GF-D8 (cell line): Measurements from ENCODE around the gene ZNF20.

ENCODE experiments used
- DNase-seq: peaks from one replicate; lab custom pipeline; 2025; lab: John Stamatoyannopoulos, UW

ZNF20 gene

DNA sequence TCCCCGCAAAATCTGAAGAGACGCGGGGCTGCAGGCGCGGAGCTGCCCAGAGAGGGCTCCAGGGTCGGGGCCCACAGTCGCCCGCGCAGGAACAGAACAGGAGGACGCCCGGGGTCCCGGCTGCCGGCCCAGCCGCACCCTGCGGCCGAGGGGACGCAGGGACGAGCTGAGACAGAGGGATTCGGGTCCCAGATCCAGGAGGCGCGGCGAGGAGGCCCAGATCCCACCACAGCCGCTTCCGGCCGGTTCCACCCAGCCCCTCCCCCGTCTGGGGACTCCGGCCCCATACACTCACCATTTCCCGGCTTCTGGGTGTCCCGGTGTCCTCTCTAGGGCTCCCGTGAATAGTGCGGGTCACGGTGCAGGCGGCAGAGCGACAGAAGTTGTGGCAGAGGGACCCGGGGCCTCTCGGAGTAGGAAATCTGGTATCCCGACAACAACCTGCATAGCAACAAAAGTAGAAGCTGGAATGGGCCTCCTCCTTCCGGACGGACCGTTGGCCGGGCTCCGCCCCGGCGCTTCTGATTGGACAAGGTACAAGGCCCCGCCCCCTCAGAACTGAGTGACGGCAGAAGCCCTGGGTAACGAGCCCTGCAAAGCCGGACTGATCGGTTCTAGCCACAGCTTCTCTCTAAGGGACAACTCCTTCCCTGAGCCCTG lies at the start of gene ZNF20:
ZNF20 (minus strand) TSS at position 466 of the 660 bp plus-strand sequence; CDS start at position 298, 168 bp downstream.
- DNase-seq = peak; percentile 75

DNA sequence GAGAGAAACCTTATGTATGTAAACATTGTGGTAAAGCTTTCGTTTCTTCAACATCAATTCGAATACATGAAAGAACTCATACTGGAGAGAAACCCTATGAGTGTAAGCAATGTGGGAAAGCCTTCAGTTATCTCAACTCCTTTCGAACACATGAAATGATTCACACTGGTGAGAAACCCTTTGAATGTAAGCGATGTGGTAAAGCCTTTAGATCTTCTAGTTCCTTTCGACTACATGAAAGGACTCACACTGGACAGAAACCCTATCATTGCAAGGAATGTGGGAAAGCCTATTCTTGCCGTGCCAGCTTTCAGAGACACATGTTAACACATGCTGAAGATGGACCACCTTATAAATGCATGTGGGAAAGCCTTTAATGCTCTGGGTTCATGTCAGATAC lies 47.5 kb upstream of the ZNF20 start:
- no peak for DNase-seq

- no peak for DNase-seq
These were observed 40.2 kb upstream of the ZNF20 start for GRCh38 chr19:12180377-12180776.

GRCh38 chr19:12166626-12167025 lies 26.5 kb upstream of the ZNF20 start:
- no peak for DNase-seq

DNA sequence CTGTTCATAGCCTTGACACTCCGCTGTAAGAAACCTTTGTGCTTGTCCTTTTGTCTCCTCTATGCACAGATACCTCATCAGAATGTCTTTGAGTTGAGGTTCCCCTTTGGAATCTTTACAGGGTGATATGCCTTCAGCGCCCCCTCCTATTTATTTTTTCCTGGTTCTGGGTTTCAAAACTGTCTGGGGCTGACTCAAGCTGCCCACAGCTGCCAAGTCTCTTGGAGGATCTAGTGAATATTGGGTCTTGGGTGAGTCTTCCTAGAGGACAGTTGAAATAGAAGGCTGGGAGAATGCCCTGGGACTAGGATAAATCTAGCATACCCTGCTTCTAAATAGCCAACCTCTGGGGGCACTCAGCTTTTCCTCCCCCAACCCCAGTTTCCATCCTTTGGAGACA lies 23.7 kb upstream of the ZNF20 start:
- no peak for DNase-seq

DNA sequence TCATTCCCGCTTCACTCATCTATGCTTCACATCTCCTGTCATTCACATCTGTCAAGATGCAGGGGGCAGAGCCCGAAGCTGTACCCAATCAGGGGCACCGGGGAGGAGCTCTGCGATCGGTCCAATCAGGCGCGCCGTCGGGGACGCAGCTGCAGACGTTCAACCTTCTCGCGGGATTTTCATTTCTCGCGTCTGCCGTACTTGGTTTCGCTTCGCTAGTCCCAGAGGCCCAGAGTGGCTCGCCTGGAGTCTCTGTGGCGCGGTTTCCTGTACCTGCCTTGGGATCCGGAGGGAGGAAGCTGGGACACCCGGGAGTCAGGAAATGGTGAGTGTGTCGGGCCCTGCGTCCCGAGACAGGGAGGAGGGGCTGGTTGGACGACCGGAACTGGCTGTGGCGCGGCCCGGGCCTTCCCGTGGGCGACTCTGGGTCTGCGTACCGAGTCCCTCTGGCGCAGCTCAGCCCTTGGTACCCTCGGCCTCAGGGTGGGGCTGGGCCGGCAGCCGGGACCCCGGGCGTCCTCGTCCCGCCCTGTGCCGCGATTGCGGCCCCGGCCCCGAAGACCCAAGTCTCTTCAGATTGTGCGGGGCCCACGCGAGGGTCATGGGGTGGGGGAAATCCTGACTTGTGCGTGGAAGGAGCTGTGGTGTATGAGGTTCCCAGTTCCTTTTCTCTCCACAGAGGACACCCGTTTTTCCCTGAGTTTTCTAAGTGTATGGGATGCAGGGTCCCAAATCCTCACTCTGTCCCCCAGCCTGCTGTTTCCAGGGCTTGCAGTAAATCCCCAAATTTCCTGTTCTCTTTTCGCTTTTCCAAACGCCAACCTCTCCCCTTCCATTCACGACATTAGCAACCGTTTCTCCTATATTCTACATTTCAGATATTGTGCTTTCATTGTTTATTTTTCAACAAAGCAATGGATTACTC lies 23.0 kb upstream of the ZNF20 start, which contains the start of gene ZNF136:
ZNF136 (plus strand) TSS at position 215 of the 925 bp plus-strand sequence; CDS start at position 323, 108 bp downstream.
- peak; percentile 72 for DNase-seq

DNA sequence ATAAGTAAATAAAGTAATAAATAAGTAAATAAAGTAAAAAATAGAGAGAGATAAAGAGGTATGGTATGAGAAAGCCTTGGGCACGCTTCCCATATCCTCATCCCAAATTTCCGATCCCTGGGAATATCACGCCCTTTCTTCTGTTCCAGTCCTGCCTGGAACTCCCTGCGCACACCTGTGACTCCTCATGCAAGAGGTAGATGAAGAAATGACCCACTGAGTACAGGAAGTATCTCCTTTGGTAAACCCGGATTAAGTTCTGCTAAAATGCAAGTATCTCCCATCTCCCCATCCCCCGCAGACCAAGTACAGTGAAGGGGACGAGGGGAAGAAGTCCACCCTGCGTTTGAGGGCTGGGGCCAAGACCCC lies 22.3 kb upstream of the ZNF20 start:
- no peak for DNase-seq

GRCh38 chr19:12159773-12160414 lies 19.7 kb upstream of the ZNF20 start:
- DNase-seq = no peak

DNA sequence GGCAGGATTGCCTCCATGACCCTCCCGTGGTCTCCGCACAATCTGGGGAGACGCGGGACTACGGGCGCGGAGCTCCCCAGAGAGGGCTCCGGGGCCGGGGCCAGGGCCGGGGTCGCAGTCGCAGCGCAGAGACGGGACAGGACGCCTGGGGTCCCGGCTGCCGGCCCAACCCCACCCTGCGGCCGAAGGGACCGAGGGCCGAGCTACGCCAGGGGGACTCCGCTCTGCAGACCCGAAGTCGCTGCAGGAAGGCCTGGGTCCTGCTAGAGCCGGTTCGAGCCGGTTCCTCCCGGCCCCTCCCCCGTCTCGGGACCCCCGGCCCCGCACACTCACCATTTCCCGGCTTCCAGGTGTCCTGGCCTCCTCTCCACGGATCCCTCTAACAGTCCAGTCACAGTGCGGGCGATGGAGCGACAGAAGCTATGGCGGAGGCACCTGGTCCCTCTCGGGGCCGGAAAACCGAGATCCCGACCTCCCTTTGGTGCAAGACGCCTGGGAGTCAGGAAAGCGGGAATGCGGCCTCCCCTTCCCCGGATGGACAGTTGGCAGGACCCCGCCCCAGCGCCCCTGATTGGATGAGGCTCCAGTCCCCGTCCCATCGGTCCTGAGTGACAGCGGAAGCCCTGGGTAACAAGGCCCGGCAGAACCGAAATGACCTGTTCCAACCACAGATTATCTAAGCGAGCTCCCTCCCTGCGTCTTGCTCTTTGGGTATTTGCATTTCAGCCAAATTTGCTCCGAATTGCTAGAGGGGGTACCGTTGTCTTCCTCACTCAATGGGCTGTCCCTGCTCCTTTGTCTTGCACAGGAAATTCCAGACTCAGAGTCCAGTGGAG lies 16.3 kb upstream of the ZNF20 start, which contains the start of gene ZNF625:
ZNF625 (minus strand) TSS at position 512 of the 836 bp plus-strand sequence; CDS start at position 336, 176 bp downstream.
- DNase-seq = peak; percentile 7

- no peak for DNase-seq
These were observed 15.2 kb upstream of the ZNF20 start for GRCh38 chr19:12155324-12155860.

- DNase-seq = no peak
These were observed 5.2 kb upstream of the ZNF20 start for GRCh38 chr19:12145348-12145747.

DNA sequence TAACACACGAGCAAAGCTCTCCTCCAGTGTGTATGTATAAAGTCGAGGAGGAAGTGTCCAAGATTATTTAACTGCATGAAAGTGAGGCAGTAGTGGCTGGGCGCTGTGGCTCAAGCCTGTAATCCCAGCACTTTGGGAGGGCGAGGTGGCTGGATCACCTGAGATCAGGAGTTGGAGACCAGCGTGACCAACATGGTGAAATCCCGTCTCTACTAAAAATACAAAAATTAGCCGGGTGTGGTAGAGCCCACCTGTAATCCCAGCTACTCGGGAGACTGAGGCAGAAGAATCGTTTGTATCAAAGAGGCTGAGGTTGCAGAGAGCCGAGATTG lies 1.2 kb upstream of the ZNF20 start:
- DNase-seq = no peak

DNA sequence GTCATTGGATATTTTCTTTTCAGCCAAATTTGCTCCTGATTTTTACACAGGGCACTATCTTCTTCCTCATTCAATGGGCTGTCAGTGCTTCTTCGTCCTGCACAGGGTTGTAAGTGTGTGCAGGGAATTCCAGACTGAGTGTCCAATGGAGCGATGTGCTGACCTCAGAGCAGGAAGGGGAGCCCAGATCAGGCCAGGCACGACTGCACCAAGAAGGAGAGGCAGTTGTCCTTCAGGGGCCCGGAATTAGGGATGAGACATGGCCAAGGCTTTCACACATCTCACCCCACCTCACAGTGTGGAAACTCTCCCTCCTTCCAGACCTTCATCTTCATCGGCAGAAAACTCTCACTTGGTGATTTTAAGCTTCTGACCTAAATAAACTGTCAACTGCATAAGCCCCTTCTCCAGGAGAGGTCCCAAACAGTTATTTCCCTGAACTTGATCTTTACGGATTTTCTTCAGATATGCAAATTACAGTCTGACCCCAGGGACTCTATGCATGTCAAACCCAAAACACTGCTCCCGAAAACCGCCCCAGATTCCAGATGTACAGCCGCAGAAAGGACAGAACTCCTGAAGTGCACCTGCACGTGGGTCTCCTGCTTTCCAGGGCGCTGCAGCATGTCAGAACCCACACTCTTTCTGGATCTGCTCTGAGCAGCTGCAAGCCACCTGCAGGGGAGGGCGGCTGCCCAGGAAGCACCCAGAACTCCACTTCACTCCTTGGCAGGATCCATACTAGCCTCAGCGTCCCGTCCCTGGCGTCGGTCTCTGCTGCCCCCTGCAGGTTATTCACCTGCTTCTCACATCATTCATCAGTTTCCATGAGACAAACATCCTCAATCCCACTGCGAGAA lies 625 bp upstream of the ZNF20 start:
- DNase-seq = peak; percentile 68

- DNase-seq = no peak
These were observed 881 bp downstream of the ZNF20 start for GRCh38 chr19:12139269-12139668.

DNA sequence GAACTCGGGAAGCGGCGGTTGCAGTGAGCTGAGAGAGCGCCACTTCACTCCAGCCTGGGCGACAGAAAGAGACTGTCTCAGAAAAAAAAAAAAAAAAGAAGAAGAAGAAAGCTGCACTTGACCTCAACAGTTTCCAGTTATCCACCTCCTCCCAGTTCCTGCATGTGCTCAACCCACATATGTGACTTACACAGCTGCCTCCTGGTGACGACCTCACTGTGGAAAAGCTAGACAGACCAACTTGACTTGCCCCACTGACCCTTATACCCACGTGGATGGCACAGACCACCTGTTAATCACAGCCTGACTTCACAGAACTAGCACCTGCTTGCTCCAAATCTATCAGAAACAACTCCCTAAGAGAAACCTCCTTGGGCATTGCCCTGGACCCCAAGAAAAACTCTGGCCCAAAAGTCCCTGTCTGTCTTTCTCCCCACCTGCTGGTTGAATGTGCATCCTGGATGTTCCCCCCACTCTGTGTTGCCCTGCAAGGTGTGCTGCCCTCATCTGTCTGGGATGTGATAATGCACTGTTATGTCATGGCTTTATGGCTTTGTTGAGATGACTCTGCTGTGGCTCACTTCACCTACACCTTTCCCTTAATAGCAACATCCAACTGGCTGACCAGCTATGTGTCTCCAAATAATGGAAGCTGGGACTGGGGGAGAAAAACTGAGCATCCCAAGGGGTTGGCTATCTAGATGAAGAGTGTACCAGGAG lies 2.8 kb downstream of the ZNF20 start:
- no peak for DNase-seq

DNA sequence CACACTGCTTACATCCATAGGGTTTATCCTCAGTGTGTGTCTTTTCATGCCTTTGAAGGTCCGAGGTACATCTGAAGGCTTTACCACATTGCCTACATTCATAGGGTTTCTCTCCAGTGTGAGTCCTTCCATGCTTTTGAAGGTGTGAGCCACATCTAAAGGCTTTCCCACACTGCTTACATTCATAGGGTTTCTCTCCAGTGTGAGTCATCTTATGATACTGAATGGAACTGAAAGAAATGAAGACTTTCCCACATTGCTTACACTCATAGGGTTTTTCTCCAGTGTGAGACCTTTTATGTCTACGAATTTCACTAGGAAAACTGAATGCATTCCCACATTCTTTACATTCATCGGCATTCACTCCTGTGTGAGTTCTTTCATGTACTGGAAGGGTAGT lies 7.1 kb downstream of the ZNF20 start:
- no peak for DNase-seq

DNA sequence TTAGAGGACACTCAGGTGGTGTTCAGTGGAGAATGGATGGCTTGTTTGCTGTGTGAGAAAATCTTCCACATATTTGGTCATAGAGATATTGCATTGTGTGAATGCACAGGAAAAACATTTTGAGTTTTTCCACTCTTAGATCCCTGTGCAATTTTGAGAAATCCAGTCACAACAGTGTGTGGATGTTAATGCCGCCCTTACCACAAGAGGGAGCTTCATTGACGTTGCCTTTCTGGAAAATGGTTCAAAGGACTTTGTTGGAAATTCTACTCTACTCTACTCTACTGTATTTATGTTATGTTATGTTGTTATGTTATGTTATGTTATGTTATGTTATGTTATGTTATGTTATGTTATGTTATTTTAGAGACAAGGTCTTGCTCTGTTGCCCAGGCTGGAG lies 13.4 kb downstream of the ZNF20 start:
- DNase-seq = no peak

- no peak for DNase-seq
These were observed 22.8 kb downstream of the ZNF20 start for GRCh38 chr19:12117201-12117970.

DNA sequence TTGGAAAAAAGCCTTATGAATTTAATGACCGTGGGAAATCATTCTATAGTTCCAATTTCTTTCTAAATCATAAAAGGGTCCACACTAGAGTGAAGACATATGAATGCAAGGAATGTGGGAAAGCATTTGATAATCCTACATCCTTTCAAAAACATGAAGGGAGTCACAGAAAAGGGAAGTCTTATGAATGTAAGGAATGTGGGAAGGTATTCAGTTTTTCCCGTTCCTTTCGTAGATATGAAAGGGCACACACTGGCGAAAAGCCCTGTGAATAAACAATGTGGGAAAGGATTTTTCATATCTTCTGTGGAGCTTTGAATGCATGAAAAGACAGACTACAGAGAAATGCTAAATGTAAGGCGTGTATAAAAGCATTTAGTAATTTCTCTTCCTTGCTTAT lies 27.0 kb downstream of the ZNF20 start:
- no peak for DNase-seq
